Measurements from ENCODE around the gene CTBP2. TPM values are rescaled to one million over a fixed set of nuclear protein-coding genes. Genes with fewer than 3 reads are reported as not detected.

CTBP2 gene
- total and polyA plus RNA-seq, 4 donors = 3.4 to 59.2 (median 5.5) TPM

GRCh38 chr10:124946945-124947344 lies 213.4 kb downstream of the CTBP2 start:
- H3K27me3 ChIP-seq (ENCODE audit: control insufficient read depth in 4 of 4, insufficient read depth in 4 of 4, low read length in 3 of 4) = no peaks in the 10 kb centered on the region
- peaks cover 17 to 55% (median 41%) of the 10 kb centered on the region in 4 donors for H3K4me1 ChIP-seq (ENCODE audit: control insufficient read depth in 4 of 4, insufficient read depth in 4 of 4, low read length in 3 of 4)
- DNase-seq (ENCODE audit: low spot score) = no peak
- H3K9me3 ChIP-seq (ENCODE audit: control insufficient read depth in 4 of 4, low read length in 3 of 4) = no peaks in the 10 kb centered on the region
- 52% methylated on average over 2 of the region's 2 CpGs for WGBS
- peaks cover 0 to 4% (median 0%) of the 10 kb centered on the region in 4 donors for H3K36me3 ChIP-seq (ENCODE audit: control insufficient read depth in 4 of 4, insufficient read depth in 3 of 4, low read depth in 1 of 4, low read length in 3 of 4)
- H3K27ac ChIP-seq (ENCODE audit: low read depth in 1 of 2, low read length in 2 of 2) = peak overlapping the region in 1 of 2 donors; percentile 0
- TF ChIP-seq YY1 (IDR thresholded peaks at IDR 0.05) = no peak
- peak; percentile 61 for TF ChIP-seq FOXA2 (IDR thresholded peaks at IDR 0.05)
- no peak overlapping the region for H3K4me3 ChIP-seq (ENCODE audit: low read depth in 1 of 3, low read length in 3 of 3)
- no peak overlapping the region for H3K9ac ChIP-seq (ENCODE audit: low read depth in 1 of 2, low read length in 2 of 2)

- no peak for DNase-seq (ENCODE audit: low spot score)
- H3K36me3 ChIP-seq (ENCODE audit: control insufficient read depth in 4 of 4, insufficient read depth in 3 of 4, low read depth in 1 of 4, low read length in 3 of 4) = peaks cover 0 to 4% (median 0%) of the 10 kb centered on the region in 4 donors
- peak overlapping the region; percentile 9 to 39 for H3K27ac ChIP-seq (ENCODE audit: low read depth in 1 of 2, low read length in 2 of 2)
- peak overlapping the region in 1 of 3 donors; percentile 2 for H3K4me3 ChIP-seq (ENCODE audit: low read depth in 1 of 3, low read length in 3 of 3)
- no peaks in the 10 kb centered on the region for H3K9me3 ChIP-seq (ENCODE audit: control insufficient read depth in 4 of 4, low read length in 3 of 4)
- H3K9ac ChIP-seq (ENCODE audit: low read depth in 1 of 2, low read length in 2 of 2) = no peak overlapping the region
- peaks cover 22 to 61% (median 43%) of the 10 kb centered on the region in 4 donors for H3K4me1 ChIP-seq (ENCODE audit: control insufficient read depth in 4 of 4, insufficient read depth in 4 of 4, low read length in 3 of 4)
- TF ChIP-seq FOXA2 (IDR thresholded peaks at IDR 0.05) (no peak), RXRA (IDR thresholded peaks at IDR 0.05) (peak; percentile 46 to 67), SP1 (IDR thresholded peaks at IDR 0.05) (peak; percentile 22), ATF3 (IDR thresholded peaks at IDR 0.05) (peak; percentile 76), HNF4G (IDR thresholded peaks at IDR 0.05) (peak; percentile 38), NR2F2 (IDR thresholded peaks at IDR 0.05) (no peak), HNF4A (conservative IDR thresholded peaks at IDR 0.05) (peak; percentile 61 to 74)
- no peaks in the 10 kb centered on the region for H3K27me3 ChIP-seq (ENCODE audit: control insufficient read depth in 4 of 4, insufficient read depth in 4 of 4, low read length in 3 of 4)
- WGBS = 40% methylated on average over 2 of the region's 2 CpGs
Observed at GRCh38 chr10:124944982-124945381, 215.4 kb downstream of the CTBP2 start.

GRCh38 chr10:124943301-124944092 lies 216.9 kb downstream of the CTBP2 start:
- H3K4me3 ChIP-seq (ENCODE audit: low read depth in 1 of 3, low read length in 3 of 3) = no peak overlapping the region
- no peaks in the 10 kb centered on the region for H3K9me3 ChIP-seq (ENCODE audit: control insufficient read depth in 4 of 4, low read length in 3 of 4)
- TF ChIP-seq ATF3 (IDR thresholded peaks at IDR 0.05) (no peak), CTCF (IDR thresholded peaks at IDR 0.05; ENCODE audit: low read depth, low read length, missing input control) (no peak), HNF4G (IDR thresholded peaks at IDR 0.05) (no peak), GABPA (IDR thresholded peaks at IDR 0.05 in 1 of 2, conservative IDR thresholded peaks at IDR 0.05 in 1 of 2) (no peak), SP1 (IDR thresholded peaks at IDR 0.05) (no peak), JUND (IDR thresholded peaks at IDR 0.05) (no peak), RXRA (IDR thresholded peaks at IDR 0.05) (no peak), FOXA1 (IDR thresholded peaks at IDR 0.05) (no peak), REST (IDR thresholded peaks at IDR 0.05) (no peak), NR2F2 (IDR thresholded peaks at IDR 0.05) (no peak), MAX (IDR thresholded peaks at IDR 0.05) (no peak), HNF4A (conservative IDR thresholded peaks at IDR 0.05) (no peak), YY1 (IDR thresholded peaks at IDR 0.05) (no peak), FOXA2 (IDR thresholded peaks at IDR 0.05) (no peak)
- no peak for DNase-seq (ENCODE audit: low spot score)
- peak overlapping the region in 1 of 2 donors; percentile 1 for H3K27ac ChIP-seq (ENCODE audit: low read depth in 1 of 2, low read length in 2 of 2)
- 85% methylated on average over 9 of the region's 9 CpGs for WGBS
- H3K4me1 ChIP-seq (ENCODE audit: control insufficient read depth in 4 of 4, insufficient read depth in 4 of 4, low read length in 3 of 4) = peaks cover 22 to 64% (median 43%) of the 10 kb centered on the region in 4 donors
- no peak overlapping the region for H3K9ac ChIP-seq (ENCODE audit: low read depth in 1 of 2, low read length in 2 of 2)
- no peaks in the 10 kb centered on the region for H3K27me3 ChIP-seq (ENCODE audit: control insufficient read depth in 4 of 4, insufficient read depth in 4 of 4, low read length in 3 of 4)
- no peaks in the 10 kb centered on the region for H3K36me3 ChIP-seq (ENCODE audit: control insufficient read depth in 4 of 4, insufficient read depth in 3 of 4, low read depth in 1 of 4, low read length in 3 of 4)
